ENCODE measurements around the gene TBC1D14.

TBC1D14 gene

DNA sequence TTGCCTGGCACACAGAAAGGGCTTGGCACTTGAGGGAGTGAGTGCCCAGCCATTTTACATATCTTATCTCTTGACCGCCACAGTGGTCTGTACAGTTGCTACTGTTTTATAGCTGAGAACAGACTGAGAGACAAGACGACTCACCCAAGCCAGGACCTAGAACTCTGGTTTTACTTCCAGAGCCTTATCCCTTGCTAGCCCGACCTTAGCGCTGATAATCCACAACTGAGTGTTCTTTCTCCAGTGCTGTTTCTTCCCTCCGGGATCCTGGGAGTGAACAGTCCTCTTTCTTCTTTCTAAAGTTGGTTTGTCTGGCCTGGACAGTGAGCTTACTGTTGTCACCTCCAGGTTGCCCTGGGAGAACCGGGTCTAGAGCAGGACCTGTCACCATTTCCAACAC is 81.0 kb downstream of the TBC1D14 start:
- peak overlapping the region; percentile 87 for H3K27ac ChIP-seq
- TF ChIP-seq, protein P1, sequence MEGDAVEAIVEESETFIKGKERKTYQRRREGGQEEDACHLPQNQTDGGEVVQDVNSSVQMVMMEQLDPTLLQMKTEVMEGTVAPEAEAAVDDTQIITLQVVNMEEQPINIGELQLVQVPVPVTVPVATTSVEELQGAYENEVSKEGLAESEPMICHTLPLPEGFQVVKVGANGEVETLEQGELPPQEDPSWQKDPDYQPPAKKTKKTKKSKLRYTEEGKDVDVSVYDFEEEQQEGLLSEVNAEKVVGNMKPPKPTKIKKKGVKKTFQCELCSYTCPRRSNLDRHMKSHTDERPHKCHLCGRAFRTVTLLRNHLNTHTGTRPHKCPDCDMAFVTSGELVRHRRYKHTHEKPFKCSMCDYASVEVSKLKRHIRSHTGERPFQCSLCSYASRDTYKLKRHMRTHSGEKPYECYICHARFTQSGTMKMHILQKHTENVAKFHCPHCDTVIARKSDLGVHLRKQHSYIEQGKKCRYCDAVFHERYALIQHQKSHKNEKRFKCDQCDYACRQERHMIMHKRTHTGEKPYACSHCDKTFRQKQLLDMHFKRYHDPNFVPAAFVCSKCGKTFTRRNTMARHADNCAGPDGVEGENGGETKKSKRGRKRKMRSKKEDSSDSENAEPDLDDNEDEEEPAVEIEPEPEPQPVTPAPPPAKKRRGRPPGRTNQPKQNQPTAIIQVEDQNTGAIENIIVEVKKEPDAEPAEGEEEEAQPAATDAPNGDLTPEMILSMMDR (conservative IDR thresholded peaks at IDR 0.05) = no peak
- TF ChIP-seq ZFX (IDR thresholded peaks at IDR 0.05) = no peak

DNA sequence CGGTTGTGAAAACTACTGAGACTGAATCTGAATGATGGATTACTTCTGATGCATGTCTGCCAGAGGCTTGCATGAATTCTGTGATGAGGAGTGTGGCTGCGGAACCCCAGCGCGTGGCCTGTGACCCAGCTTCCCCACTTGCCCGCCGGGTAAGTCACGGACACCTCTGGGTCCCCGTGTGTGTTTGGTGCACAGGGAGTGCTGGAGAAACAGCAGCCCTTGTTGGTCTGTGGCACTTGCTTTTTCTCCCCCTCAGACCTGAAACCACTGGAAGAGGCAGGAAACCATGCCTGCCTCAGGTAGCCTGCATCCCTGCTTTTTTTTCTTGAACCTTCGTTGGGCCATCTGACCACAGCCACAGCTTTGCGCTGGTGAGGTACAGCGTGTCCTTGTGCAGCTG is 81.6 kb downstream of the TBC1D14 start:
- peak overlapping the region; percentile 87 for H3K27ac ChIP-seq
- TF ChIP-seq, protein P1 (conservative IDR thresholded peaks at IDR 0.05) = no peak
- TF ChIP-seq ZFX (IDR thresholded peaks at IDR 0.05) = no peak

DNA sequence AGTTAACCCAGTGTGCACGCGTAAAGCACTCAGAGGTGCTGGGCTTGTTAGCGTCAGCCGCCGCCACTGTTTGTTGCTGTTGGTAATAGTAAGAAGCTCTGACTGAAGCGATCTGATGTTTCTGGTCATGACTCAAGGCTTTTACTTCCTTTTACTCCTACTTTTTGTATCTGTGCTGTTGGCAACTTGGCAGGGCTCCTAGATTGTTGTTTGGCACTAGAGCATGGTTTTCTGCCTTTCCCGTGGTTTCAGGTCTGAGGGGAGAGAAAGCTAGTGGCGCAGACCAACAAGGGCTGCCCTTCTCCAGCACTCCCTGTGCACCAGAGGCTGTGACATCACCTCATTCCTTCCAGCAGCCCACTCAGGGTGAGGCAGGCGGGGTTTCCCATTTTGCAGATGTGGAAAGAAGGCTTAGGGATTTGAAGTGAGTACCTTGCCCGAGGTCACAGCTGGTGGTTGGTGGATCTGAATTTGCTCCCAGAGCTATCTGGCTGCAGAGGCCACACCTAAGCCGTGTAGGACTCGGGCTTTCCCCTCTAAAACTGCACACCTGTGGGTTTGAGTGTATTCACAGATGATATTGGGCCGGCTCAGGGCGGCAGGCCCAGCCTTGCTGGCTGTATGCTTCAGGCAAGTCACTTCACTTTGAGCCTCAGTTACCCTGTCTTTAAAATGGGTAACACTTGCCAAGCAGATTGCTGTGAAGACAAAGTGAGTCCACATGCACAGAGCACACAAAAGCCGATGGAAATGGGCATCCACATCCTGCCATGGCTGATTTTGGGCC is 82.3 kb downstream of the TBC1D14 start:
- H3K27ac ChIP-seq = peak overlapping the region; percentile 87

DNA sequence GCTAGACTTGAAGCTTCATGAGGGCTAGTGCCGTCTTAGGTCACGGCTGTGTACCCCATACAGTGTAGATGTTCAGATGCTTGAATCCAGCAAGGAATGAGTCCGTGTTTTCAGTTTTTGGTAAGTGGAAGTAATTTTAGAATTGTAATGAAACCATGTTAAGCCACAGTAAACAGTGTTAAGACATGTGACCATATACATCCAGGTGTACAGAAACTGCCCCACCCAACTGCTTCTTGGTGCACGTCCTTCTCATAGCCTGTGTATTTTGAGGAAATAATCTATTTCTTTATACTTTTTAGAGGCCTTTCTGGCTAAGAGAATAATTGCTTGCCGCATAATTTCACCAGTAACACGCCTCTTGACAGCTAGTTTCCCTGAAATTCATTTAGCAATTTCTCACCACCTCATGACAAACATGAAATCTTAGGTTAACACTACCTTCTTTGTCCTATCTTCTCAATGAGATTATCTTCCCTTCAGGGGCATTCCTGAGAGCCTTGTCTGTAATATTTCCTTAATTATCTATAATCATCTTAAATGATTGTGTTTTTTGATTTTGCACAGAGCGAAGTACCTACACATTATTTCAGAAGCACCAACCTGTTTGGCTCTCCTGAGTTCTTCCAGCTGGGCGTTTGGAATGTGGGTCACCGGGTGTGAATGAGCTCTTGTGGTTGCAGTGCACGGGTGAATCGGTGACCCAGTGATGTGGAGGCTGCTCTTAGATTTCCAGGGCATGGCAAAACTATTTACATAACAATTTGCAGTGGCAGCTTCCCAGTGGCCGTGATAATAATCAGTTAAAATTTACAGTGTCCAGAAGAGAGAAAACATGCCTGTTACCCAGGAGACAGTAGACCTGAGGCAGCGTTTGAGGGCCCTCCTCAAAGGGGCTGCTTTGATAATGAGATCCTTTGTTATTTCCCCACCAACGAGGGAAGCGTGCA is 83.4 kb downstream of the TBC1D14 start:
- TF ChIP-seq, protein P1 (conservative IDR thresholded peaks at IDR 0.05) = no peak
- no peak for TF ChIP-seq ZFX (IDR thresholded peaks at IDR 0.05)
- peak overlapping the region; percentile 87 for H3K27ac ChIP-seq

More for the DNA sequence above, 82.3 kb downstream of the TBC1D14 start:
- TF ChIP-seq, protein P1 (conservative IDR thresholded peaks at IDR 0.05) = no peak
- no peak for TF ChIP-seq ZFX (IDR thresholded peaks at IDR 0.05)

DNA sequence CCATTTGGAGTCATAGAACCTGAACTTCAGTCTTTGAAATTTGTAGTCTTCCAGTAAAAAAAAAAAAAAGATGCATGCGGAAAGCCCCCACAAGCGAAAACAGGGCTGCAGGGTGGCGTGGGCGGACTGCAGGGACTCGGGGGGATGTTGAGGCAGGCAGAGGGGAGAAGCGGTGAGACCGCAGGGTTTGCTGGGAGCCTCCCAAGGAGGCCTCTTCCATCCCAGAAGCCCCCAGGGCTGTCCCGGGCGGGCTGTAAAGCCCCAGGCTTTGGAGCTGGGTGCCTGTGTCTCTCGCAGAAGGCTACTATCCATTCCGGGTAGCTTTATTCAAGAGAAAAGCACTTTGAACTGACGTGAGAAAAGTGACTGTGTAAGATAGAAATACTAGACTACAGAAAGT is 86.9 kb downstream of the TBC1D14 start:
- no peak overlapping the region for H3K27ac ChIP-seq
- TF ChIP-seq, protein P1 (conservative IDR thresholded peaks at IDR 0.05) = no peak
- no peak for TF ChIP-seq ZFX (IDR thresholded peaks at IDR 0.05)

DNA sequence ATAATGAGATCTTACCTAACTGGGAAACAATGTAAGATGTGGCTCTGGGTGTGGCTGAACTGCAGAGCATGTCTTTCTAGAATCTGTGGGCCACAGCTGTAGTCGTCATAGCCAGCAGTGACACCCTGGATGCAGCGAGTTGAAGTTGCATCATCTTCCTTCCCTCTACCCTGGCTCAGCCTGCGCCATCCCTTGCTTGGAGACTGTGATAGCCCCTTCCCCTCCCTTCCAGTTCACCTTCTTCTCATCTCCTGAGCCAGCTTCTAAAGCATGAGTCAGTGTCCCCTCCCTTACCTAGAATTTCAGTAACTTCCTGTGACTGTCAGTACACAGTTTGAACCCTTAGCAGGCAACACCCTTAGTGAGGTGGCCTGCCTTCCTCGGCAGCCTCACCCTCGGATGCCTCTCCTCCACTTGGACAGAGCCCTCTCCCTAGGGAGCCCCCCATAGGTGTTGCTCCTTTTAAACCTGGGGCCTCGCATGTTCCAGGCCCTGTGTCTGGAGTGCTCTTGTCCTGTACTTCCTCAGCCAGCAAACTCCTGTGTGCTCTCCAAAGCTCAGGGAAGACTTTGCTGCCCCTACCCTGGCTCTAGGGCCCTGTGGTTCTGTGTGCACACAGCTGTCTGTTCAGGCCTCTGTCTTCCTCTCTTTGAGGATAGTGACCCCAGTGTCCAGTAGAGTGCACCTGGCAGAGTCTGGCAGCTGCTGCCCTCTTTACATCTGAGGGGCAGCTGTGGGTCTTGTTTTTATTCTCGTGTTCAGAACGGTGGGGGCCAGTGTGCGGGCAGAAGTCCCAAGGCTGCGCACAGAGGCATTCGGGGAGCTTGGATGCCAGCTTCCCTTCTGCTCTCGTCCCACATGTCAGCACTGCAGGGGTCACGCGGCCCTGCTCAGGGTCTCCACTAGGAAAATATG is 89.8 kb downstream of the TBC1D14 start:
- no peak overlapping the region for H3K27ac ChIP-seq
- TF ChIP-seq, protein P1 (conservative IDR thresholded peaks at IDR 0.05) = no peak
- no peak for TF ChIP-seq ZFX (IDR thresholded peaks at IDR 0.05)
